Thyroid gland (tissue), 4 donors: Measurements from ENCODE around the gene C4B.
"Not testable (repeated sequence)": the region's sequence is repeated elsewhere in the genome, so short reads cannot be mapped to it uniquely, and the experiment has no call there.

Experiments used
- POLR2A ChIP-seq, 2 donors: fragments of 450-650 bp; IDR thresholded peaks; one replicate each; pipeline ENCODE4 v1.6.1; 2017; ENCODE audit warnings: antibody characterized with exemption in 2 of 2, mild to moderate bottlenecking in 2 of 2, moderate library complexity in 1 of 2
- TF ChIP-seq, protein P1 (sequence below), 6 experiments: fragments of 200-600 bp in 3 of 6; fragments of 450-650 bp in 3 of 6; sonication (generic) in 3 of 6; IDR thresholded peaks; one replicate each; pipeline ENCODE4 v1.5.1; 2016 to 2019; ENCODE audit warnings: antibody characterized with exemption in 6 of 6, mild to moderate bottlenecking in 2 of 6, inconsistent platforms in 1 of 6, moderate library complexity in 1 of 6

DNA sequence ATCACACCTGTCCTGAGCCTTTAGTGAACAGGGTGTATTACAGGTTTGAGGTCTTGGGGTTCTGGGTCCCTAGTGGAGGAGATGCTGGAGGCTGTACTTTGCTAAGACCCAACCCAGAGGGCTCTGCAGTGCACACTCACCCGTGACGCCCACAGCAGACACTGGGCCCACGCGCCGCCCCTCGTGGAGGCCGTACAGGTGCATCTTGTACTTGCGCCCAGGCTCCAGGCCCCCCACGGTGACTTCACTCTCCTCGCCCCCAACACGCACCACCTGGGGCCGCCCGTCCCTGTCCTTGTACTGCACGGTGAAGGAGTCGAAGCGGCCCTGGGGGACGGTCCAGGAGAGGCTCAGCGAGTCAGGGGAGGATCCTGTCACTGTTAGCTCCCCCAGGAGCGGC, 52.9 kb downstream of the C4B start:
- TF ChIP-seq, protein P1, sequence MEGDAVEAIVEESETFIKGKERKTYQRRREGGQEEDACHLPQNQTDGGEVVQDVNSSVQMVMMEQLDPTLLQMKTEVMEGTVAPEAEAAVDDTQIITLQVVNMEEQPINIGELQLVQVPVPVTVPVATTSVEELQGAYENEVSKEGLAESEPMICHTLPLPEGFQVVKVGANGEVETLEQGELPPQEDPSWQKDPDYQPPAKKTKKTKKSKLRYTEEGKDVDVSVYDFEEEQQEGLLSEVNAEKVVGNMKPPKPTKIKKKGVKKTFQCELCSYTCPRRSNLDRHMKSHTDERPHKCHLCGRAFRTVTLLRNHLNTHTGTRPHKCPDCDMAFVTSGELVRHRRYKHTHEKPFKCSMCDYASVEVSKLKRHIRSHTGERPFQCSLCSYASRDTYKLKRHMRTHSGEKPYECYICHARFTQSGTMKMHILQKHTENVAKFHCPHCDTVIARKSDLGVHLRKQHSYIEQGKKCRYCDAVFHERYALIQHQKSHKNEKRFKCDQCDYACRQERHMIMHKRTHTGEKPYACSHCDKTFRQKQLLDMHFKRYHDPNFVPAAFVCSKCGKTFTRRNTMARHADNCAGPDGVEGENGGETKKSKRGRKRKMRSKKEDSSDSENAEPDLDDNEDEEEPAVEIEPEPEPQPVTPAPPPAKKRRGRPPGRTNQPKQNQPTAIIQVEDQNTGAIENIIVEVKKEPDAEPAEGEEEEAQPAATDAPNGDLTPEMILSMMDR (IDR thresholded peaks at IDR 0.05), result not testable (repeated sequence)
- not testable (repeated sequence) for TF ChIP-seq POLR2A (IDR thresholded peaks at IDR 0.05)
